HG03565 (cell line): Measurements from ENCODE around the gene LAMC3.

Experiments
- ATAC-seq: cut with Tn5 transposase; IDR thresholded peaks from one replicate; pipeline ENCODE4 v1.9.1; 2021; ENCODE audit warnings: mild to moderate bottlenecking, moderate library complexity; ENCODE audit not compliant: unreplicated experiment

The LAMC3 gene

DNA sequence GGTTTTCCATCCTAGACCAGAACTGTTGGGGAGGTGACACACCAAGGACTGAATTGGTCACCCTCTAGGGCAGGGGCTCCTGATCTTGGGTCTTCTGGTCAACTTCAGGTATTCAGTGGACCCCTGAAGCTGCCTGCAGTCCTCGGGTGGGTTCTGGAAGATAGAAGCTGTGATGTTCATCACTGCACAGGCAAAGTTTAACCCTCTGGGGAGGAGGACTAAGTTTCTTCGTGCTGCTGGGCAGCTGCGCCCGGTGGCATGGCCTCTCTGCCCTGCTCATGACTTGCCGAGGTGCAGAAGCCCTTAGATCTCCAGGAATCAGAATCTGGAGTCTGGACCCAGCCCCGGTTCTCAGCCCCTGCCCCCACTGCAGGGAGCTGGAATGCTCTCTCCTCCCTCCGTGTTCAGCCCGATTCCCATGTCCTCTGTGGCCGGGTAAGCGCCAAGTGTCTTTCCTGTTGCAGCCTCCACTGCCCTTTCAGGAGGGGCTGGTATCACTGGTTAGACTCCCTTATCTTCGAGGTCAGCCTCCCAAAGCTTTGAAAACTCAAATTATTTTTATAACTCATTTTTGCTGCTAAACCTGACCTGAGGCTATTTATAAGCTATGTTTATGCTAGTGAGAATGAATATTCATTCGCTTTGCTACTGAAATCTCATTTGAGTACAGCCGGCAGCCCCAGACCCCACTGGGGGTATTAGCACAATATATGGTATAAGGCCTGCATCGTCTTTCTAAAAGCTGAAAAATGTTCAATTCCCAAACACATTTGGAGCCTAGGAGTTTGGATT is 1.7 kb downstream of the LAMC3 start:
- ATAC-seq: no peak

DNA sequence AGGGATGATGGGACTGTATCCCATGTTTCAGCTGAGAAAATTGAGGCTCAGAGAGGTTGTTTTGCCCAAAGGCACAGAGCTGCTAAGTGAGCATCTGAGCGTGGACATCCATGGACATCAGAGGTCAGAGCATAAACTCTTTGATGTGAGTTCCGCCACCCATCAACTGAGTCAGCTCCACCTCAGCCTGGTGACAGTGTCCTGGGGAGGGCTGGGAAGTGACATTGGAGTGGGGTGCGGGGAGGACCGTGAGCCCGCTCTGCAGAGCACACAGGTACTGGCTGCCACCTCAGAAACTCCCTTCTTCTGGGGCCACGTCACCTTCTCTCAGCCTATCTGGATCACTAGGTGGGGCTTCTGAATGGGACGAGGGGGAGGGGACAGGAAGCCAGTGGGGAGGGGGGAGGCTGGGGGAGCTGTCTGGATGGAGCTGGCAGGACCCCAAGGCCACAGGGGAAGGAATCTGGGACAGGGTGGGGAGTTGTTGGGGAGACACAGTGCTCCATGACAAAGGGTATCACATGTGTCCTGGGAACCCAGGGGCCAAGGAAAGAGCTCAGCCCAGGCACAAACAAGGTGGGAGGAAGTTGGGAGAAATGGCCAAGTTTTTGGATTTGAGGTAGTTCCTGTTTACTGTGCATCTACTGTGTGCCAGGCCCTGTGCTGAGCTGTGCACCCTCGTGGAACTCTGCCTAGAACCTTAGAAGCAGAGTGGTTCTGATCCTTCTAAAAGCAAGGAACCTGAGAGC is 2.5 kb downstream of the LAMC3 start:
- ATAC-seq: no peak

- ATAC-seq: no peak
Observed at GRCh38 chr9:131012023-131012334, 3.0 kb downstream of the LAMC3 start.

GRCh38 chr9:131012396-131012917 is 3.5 kb downstream of the LAMC3 start:
- no peak for ATAC-seq

DNA sequence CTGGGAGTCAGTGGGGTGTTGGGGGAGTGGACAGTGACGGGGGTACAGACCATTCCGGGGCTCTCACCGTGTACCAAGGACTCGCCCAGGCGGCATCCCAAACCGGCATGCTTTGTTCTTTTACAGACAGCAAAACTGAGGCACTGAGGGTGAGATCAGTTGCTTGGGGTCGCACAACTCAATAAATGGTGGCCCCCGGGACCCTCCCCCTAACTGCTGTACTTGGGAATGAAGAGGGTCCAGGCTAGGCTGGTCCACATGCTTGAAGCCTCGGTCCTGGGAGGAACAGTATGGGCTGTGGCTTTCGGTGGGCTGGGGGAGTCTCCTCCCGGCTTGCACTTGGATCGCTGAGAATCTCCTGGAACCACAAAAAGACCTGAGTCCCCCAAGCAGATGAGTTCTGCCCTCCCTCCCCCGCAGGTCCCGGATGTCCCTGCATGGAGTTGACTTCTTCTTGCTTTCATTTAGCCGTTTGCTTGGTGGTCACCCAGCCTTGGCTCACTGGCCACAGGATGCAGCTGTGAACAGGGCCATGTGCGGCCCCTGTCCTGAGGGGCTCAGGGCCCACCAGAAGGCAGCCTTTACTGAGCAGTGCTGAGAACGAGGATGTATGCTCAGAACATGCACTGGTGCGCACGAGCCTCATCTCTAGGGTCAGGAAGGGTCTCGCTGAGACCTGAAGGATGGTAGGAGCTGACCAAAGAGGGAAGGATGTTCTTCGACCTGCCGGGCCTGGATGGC is 4.2 kb downstream of the LAMC3 start:
- ATAC-seq: no peak

DNA sequence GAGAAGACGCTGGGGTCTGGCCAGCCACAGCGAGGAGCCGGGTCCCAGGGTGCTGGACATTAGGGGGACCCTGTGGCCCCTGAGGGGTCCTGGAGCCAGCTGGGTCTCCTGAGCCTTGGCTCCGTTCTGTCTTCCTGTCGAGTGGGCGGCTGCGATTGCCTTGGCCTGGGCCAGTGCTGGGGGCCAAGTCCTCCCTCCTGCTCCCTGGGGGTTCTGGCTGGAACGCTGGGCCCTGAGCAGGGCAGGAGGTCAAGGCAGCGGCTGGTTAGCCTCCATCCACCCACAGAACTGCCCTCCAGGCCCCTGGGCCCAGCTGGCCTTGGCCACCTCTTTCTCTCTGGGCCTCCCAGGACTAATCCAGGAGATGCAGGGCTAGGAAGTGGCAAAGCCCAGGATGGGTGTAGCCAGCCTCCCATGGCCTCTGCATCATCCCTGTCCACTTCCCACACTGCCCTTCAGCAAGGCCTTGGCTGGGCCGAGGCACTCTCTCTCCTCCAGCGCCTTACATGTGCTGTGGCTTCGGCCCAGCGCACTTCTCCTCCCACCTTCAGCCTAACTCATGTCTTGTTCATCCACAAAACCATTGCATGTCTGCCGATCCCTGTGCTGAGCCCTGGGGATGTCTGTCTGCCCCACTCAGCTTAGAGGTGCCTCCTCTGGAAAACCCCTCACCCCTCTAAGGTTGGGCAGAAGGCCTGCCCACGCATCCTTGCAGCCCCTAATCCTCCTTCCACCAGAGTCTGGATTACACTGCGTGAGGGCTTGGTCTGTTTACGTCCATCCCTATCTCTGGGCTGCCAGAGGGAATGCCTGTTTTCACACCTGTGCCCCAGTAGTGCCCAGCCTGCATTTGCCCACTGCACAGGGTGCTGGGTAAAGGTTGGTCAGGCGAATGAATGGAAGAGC is 5.0 kb downstream of the LAMC3 start:
- no peak for ATAC-seq

DNA sequence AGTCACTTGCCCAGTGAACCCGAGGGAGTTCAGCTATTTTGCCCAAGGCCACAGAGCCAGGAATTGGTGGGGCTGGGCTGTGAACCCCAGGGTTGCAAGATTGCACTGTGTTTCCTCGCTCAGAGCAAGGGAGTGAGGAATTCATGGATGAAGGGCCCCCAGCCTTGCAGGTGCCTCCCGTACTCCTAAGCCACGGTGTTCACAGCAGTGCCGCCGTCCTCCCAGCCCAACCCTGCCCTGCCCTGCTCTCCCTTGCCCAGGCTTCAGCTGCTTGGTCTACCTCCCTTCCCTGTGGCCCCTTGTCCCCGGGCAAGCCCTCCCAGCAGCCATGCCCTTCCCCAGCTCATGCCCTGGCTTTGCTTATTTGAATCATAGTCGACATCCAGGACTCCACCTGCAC is 6.1 kb downstream of the LAMC3 start:
- no peak for ATAC-seq

GRCh38 chr9:131015876-131016397 is 7.0 kb downstream of the LAMC3 start:
- ATAC-seq: no peak

DNA sequence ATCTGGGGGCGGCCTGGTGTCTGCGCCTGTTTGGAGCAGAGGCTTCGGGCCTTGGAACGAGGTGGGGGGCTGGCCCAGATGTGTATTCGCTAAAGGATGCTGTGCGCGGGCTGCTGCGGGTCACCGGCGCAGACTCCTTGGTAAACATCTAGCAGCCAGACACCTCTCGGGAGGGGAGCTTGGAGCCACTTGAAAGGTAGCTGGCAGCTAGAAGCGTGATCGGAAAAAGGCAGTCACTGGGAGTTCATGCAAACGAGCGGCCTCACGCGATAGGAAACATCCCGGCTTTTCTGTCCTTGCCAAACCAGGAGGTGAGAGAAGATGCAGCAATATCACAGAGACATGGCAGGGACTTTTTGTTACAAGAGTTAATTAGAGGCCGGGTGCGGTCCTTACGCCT is 8.1 kb downstream of the LAMC3 start:
- no peak for ATAC-seq

DNA sequence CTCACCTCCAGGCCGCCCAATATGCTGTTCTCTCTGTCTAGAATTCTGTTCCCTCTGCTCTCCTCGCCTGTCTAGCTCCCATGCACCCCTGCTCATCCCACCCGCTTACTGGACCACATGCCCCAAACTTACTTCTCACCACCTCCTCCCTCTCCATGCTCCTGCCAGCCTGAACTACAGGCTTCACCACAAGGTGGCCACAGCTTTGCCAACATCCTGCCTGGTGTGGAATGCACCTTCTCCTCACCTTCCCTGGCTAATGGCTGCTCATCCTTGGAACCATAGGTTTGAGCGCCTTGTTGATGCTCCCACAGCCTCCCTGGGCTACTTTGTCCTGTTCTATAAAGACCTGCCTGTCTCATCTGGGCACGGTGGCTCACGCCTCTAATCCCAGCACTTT is 9.6 kb downstream of the LAMC3 start:
- ATAC-seq: no peak

- no peak for ATAC-seq
Observed at GRCh38 chr9:131019388-131020239, 10.6 kb downstream of the LAMC3 start.

DNA sequence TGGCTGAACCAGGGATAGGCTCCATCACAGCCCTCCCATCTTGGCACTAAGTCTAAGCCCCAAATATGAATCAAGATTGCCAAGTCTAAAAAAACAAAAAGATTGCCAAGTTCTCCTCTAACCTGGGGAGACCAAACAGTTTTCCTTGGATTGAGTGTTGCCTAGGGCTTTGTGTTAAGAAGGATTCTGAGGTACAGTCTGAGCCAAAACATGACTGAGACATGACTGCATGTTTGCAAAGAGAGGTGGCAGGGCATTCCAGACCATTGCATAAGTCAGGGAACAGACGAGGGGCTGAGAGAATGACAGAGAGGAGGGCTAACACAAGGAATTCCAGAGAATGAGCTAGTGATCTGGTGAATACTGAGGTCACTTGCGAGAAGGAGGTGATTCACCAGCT is 11.4 kb downstream of the LAMC3 start:
- ATAC-seq: no peak

DNA sequence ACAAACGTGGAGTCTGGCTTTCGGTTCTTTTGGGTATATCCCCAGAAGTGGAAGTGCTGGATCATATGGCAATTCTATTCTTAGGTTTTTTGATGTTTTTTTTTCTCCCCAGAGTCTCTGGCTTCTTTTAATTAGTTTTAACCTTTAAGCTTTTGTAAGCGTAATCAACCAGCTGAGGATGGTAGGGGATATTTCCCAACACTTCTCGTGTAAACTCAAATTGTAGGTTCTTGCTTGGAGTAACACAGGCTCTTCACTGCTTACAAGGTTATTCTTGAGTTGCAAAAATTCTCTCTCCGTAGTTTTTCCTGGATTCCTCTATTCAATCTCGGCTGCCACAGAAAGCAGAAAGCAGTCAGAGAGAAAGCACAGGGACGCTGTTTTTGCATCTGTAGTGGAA is 11.9 kb downstream of the LAMC3 start:
- no peak for ATAC-seq

DNA sequence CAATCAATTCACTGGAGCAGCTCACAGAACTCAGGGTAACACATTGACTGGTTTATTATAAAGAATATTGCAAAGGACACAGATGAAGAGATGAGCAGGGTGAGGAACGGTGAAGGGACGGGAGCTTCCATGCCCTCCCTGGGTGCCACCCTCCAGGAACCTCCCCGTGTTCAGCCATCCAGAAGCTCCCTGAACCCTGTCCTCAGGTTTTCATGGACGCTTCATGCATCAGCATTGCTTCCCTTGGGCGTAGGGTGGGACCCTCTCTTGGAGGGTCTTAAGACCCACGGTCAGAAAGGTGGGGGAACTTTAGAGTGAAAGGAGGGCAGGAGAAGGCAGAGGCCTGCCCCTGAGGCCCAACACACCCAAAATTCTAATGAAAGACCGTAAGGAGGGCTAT is 12.8 kb downstream of the LAMC3 start:
- ATAC-seq: no peak

GRCh38 chr9:131024978-131025868 is 16.2 kb downstream of the LAMC3 start:
- ATAC-seq: no peak

DNA sequence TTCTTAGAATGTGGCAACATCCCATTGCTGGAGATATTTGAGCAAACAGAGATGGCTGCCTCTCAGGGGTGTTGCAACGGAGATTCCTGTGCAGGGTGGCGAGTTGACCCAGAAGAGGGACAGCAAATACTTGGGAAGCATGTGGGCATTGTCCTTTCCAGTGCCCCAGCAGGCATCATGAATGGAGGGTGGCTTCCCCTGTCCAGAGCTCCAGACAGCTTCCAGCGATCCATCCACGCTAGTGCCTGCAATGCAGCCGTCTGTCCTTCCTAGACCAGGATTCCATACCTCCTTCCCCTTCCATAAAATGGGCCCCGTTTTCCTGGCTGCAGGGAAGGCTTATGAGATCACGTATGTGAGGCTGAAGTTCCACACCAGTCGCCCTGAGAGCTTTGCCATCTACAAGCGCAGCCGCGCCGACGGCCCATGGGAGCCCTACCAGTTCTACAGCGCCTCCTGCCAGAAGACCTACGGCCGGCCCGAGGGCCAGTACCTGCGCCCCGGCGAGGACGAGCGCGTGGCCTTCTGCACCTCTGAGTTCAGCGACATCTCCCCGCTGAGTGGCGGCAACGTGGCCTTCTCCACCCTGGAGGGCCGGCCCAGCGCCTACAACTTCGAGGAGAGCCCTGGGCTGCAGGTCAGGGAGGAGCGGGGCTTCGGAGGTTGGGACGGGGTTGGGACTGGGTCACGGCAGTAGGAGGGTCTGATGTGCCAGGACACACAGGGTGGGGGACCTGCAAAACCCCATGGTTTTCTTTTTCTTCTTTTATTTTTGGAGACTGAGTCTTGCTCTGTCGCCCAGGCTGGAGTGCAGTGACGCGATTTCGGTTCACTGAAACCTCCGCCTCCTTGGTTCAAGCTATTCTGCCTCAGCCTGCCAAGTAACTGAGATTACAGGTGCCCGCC is 17.2 kb downstream of the LAMC3 start:
- no peak for ATAC-seq

DNA sequence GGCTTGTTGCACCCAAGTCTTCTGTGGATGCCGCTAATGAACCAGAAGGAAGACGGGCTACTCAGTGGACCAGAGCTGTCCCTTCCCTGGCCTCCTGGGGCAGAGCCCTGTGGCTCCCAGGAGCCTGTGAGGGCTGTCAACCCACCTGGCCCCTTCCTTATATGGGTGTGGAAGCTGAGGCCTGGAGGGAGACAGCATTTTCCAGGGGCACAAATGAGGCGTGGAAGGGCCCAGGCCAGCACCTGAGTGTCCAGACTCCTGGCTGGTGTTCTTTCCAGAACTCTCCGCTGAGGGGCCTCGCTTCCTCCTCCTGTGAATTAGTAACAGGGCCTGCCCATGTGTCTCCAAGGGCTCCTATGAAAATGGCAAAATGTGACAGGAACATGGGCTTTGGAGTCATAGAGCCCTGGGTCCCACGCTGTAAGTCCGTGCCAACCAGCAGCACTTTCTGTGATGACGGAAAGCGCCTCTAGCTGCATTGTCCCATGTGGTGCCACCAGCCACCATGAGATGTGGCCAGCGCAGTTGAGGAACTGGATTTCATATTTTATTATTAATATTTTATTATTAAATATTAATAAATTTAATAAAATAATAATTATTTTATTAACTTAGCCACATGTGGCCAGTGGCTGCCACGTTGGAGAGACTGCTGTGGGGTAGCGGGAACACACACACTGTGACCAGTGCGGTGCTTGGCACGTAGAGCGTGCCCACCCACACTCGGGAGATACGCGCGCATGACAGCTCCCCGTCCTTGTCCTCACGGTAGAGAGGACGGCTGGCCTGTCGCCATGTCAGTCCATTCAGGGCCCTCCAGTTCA is 18.3 kb downstream of the LAMC3 start:
- ATAC-seq: no peak
